Keratinocyte (primary cell): ENCODE data around the gene MAP3K4.

ENCODE experiments used
- EZH2 ChIP-seq: IDR thresholded peaks from one replicate; pipeline ENCODE4 v1.6.1; 2012; ENCODE audit warnings: inconsistent platforms, mild to moderate bottlenecking, low read length, moderate library complexity
- TF ChIP-seq, protein P1 (sequence below), 3 experiments: IDR thresholded peaks in 1 of 3; conservative IDR thresholded peaks in 1 of 3; optimal IDR thresholded peaks in 1 of 3; 2 replicates in 2 of 3; 3 replicates in 1 of 3; pipeline versions ENCODE3 to v1.5.1; 2011; ENCODE audit warnings: low read length in 3 of 3, mild to moderate bottlenecking in 3 of 3, moderate library complexity in 2 of 3, control low read depth in 1 of 3, inconsistent platforms in 1 of 3; ENCODE audit not compliant: insufficient read depth in 2 of 3; ENCODE audit errors: extremely low read depth in 1 of 3

DNA sequence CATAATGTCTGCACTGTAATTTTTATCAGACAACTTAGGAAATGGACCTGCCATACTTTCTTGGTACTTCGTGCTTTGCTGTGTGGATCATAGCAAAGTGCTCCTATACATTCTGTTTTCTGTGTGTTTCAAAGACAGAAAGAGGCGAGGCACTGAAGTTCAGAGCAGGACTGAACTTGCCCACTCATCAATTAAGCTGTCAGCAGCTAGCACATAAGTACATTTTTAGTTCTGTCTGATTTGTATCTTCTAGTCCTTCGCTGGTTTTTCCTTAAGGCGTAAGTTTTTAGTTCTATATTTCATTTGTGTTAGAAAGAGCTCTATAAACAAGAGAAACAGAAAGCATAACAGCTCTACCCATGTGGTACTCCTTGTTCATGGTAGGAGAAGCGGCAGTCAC lies 42.1 kb downstream of the MAP3K4 start:
- TF ChIP-seq, protein P1, sequence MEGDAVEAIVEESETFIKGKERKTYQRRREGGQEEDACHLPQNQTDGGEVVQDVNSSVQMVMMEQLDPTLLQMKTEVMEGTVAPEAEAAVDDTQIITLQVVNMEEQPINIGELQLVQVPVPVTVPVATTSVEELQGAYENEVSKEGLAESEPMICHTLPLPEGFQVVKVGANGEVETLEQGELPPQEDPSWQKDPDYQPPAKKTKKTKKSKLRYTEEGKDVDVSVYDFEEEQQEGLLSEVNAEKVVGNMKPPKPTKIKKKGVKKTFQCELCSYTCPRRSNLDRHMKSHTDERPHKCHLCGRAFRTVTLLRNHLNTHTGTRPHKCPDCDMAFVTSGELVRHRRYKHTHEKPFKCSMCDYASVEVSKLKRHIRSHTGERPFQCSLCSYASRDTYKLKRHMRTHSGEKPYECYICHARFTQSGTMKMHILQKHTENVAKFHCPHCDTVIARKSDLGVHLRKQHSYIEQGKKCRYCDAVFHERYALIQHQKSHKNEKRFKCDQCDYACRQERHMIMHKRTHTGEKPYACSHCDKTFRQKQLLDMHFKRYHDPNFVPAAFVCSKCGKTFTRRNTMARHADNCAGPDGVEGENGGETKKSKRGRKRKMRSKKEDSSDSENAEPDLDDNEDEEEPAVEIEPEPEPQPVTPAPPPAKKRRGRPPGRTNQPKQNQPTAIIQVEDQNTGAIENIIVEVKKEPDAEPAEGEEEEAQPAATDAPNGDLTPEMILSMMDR (optimal IDR thresholded peaks at IDR 0.05 in 1 of 3, IDR thresholded peaks at IDR 0.05 in 1 of 3, conservative IDR thresholded peaks at IDR 0.05 in 1 of 3; ENCODE audit: extremely low read depth in 1 of 3, insufficient read depth in 2 of 3, low read length in 3 of 3) = no peak
- no peak for TF ChIP-seq EZH2
